ENCODE data around the gene RPS6KB1.

DNA sequence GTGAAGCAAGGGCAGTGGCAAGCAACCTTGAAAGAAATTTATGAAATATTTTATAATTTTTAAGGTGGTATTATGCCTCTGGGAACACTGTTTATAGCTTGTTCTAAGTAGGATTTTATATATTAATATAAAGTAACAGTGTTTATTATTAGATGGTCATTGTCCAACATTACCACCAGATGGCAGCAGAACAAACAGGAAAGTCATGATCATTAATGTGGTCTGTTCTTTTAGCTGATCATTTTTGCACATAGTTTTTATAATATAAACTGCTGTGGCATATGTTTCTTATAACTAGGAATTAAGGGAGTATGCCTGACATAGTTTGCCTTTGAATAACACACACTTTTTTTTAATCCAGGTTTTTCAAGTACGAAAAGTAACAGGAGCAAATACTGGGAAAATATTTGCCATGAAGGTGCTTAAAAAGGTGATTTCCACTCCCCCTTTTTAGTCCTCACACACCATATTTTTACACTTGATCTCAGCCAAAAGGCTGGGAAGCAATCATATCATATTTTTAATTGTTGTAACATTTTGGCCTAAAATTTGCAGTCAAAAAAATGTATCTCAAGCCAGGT is 21.4 kb downstream of the RPS6KB1 start:
- peak; percentile 55 for TF ChIP-seq CTCF (IDR thresholded peaks at IDR 0.05; ENCODE audit: low read length)
- no peak for TF ChIP-seq EZH2 (IDR thresholded peaks at IDR 0.05; ENCODE audit: borderline replicate concordance, low read length)
